ENCODE results near the gene ZNRF1. TPM values are rescaled to one million over a fixed set of nuclear protein-coding genes. Genes with fewer than 3 reads are reported as not detected.

ZNRF1 gene
- total and polyA plus RNA-seq, 10 of the 15 experiments (the other 5 are each of a cell fraction or from before 2014, with no cell fraction given), result 5.8 to 25.9 (median 14.3) TPM

DNA sequence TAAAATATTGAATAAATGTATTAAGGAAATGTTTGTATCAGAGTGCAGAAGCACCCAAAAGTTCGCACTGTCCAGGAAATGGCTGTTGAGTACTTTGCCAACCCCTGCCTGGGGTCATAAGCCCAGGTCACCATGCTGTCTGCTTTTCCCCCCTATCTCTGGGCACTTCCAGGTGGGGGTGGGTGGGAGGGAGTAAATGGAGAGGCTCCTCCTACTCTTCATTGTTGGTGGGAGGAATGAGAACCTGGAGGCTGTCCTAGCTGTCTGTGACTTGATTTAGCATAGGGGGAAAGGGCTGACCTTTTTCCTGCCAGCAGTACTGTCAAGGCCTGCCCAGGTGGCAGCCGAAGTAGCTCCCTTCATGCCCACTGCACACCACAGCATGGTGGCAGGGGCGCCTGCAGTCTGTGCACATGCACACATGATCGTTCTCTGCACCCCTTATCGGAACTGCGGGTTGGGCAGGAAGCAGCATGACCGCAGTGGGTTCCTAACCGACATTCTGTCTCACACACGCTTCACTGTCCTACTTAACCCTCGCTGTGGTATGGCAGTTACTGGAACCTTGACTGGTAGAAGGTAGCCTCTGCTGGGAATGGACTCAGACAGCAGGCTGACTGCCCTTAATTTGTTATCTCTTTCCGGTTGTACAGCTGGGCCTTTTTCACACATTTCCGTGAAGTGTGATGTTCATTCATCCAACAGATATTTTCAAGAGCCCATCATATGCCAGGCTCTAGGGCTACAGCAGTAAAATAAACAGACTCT lies 76.3 kb downstream of the ZNRF1 start (continued):
- no peak for TF ChIP-seq PML (IDR thresholded peaks at IDR 0.05; ENCODE audit: low read length)
- TF ChIP-seq FOXM1 (IDR thresholded peaks at IDR 0.05; ENCODE audit: low read depth, low read length), result no peak
- peak; percentile 76 for TF ChIP-seq SKIL (IDR thresholded peaks at IDR 0.05; ENCODE audit: low read depth, poor library complexity, severe bottlenecking)
- peak; percentile 85; the same call in 1 of the 2 replicates for TF ChIP-seq MYB (IDR thresholded peaks at IDR 0.05; ENCODE audit: borderline replicate concordance, low read depth, low read length)
- peak; percentile 85 for TF ChIP-seq EED (IDR thresholded peaks at IDR 0.05; ENCODE audit: low read depth)
- TF ChIP-seq ZNF217 (IDR thresholded peaks at IDR 0.05), result no peak
- no peak for TF ChIP-seq PAX8 (IDR thresholded peaks at IDR 0.05)
- TF ChIP-seq SMAD1 (IDR thresholded peaks at IDR 0.05; ENCODE audit: low read depth, partially characterized antibody), result no peak
- no peak for TF ChIP-seq STAT3 (IDR thresholded peaks at IDR 0.05; ENCODE audit: low read depth, low read length)
- TF ChIP-seq, protein P1, sequence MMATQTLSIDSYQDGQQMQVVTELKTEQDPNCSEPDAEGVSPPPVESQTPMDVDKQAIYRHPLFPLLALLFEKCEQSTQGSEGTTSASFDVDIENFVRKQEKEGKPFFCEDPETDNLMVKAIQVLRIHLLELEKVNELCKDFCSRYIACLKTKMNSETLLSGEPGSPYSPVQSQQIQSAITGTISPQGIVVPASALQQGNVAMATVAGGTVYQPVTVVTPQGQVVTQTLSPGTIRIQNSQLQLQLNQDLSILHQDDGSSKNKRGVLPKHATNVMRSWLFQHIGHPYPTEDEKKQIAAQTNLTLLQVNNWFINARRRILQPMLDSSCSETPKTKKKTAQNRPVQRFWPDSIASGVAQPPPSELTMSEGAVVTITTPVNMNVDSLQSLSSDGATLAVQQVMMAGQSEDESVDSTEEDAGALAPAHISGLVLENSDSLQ (IDR thresholded peaks at IDR 0.05), result no peak
- no peak for TF ChIP-seq SREBF2 (IDR thresholded peaks at IDR 0.05; ENCODE audit: low read length)

Measured in GM12878 (cell line).